ENCODE measurements around the gene TRIM28. TPM values are rescaled to one million over a fixed set of nuclear protein-coding genes. Genes with fewer than 3 reads are reported as not detected.

Gene TRIM28
- total RNA-seq, 1 donor from 2014 or later = 351 TPM

DNA sequence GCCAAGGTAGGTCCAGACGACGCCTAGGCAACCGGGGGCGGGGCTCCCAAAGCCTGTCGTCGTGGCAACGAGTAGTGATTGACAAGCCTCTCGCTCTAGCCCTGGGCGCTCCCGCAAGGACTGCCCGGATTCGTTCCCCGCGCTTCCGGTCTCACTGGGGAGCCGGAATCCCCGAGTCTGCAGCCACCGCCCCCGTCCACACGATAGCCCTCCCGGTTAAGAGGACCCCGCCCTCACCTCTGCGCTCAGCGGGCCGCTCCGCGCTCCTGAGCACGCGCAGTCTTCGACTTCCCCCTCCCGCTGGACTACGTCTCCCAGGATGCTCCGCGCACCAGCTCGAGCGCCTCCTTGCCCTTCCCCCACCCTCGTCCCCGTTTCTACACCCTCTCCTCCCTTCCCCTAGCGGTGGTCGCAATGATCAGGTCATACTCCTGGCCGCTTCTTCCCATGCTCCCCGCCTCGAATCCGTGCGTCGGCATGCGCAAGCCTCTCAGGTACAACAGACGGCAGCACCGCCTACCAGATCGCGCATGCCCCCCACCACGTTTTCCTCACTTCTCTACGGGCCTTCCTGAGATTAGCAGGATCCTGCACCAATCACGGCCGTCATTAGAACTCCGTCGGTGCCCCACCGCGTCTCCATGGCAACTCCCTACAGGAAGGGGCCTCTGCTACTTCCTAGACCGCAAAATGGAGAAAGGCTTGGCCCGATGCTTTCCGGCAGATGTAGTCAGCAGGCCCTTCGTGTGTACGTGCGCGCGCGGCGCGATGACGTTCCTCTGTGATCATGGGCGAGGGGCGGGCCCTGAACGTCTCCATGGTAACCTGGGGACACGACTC, 29.2 kb downstream of the TRIM28 start, which contains the start of gene MZF1:
Gene MZF1 (minus strand): TSS at position 518 of the 840 bp plus-strand sequence. CDS start 1,946 bp downstream, outside the sequence.
- Histone ChIP-seq H3K27ac (ENCODE audit: low read depth, low read length) (peak within 1 kb of the TSS; percentile 96), H3K4me2 (ENCODE audit: low read length) (peak within 1 kb of the TSS; percentile 97), H3K9ac (ENCODE audit: low read length) (peak within 1 kb of the TSS; percentile 95), H3K27me3 (ENCODE audit: insufficient read depth, low read length) (no peaks in the 10 kb centered on the region), H2AFZ (ENCODE audit: low read depth, low read length) (peak within 1 kb of the TSS; percentile 84), H3K4me1 (ENCODE audit: insufficient read depth, low read length) (peaks cover 20% of the 10 kb centered on the region), H4K20me1 (ENCODE audit: insufficient read depth, low read length) (peaks cover 3% of the 10 kb centered on the region), H3K4me3 (ENCODE audit: insufficient read depth, low read depth, low read length) (peak within 1 kb of the TSS; percentile 74), H3K9me3 (ENCODE audit: insufficient read depth, low read depth, low read length) (no peaks in the 10 kb centered on the region), H3K36me3 (ENCODE audit: insufficient read depth, low read length) (no peaks in the 10 kb centered on the region), H3K79me2 (ENCODE audit: insufficient read depth, low read length) (peaks cover 17% of the 10 kb centered on the region)
- Mint-ChIP-seq H3K27ac (ENCODE audit: unreplicated experiment) (peak within 1 kb of the TSS; percentile 100), H3K27me3 (ENCODE audit: low read depth, unreplicated experiment) (no peaks in the 10 kb centered on the region), H3K4me3 (ENCODE audit: unreplicated experiment) (peak within 1 kb of the TSS; percentile 98), H3K4me1 (ENCODE audit: low read depth, unreplicated experiment) (peaks cover 12% of the 10 kb centered on the region), H3K9me3 (ENCODE audit: unreplicated experiment) (no peaks in the 10 kb centered on the region), H3K36me3 (ENCODE audit: low read depth, unreplicated experiment) (peaks cover 7% of the 10 kb centered on the region)
- DNase-seq (ENCODE audit: low read depth) = peak; percentile 100
- TF ChIP-seq, protein P1, sequence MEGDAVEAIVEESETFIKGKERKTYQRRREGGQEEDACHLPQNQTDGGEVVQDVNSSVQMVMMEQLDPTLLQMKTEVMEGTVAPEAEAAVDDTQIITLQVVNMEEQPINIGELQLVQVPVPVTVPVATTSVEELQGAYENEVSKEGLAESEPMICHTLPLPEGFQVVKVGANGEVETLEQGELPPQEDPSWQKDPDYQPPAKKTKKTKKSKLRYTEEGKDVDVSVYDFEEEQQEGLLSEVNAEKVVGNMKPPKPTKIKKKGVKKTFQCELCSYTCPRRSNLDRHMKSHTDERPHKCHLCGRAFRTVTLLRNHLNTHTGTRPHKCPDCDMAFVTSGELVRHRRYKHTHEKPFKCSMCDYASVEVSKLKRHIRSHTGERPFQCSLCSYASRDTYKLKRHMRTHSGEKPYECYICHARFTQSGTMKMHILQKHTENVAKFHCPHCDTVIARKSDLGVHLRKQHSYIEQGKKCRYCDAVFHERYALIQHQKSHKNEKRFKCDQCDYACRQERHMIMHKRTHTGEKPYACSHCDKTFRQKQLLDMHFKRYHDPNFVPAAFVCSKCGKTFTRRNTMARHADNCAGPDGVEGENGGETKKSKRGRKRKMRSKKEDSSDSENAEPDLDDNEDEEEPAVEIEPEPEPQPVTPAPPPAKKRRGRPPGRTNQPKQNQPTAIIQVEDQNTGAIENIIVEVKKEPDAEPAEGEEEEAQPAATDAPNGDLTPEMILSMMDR (IDR thresholded peaks at IDR 0.05; ENCODE audit: insufficient read depth, low read depth, low read length) = no peak
- TF ChIP-seq EZH2 (IDR thresholded peaks at IDR 0.05; ENCODE audit: insufficient read depth, low read length) = no peak
- peak; percentile 65 for FAIRE-seq

DNA sequence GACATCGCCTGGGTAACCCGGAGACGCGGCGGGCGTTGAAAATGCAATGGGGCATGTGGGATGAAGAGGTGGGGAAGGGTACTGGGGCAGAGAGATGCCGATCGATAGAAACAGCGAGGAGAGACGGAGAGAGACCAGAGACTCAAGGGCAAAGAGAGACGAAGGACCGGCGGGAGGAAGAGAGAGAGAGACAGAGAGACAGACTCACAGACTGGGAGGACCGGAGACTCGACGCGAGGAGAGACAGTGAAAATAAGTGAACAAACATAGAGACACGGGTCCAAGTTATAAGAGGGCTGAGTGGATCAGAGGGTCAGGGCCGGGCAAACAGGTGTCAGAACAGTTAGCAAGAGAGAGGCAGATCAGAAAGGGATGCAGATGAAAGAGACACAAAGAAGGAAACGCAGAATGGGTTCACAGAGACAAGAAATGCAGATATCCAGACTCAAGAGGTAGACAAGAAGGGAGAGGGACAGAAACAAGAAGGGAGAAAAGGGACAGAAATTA, 29.8 kb downstream of the TRIM28 start:
- FAIRE-seq = no peak
- Mint-ChIP-seq H3K27me3 (ENCODE audit: low read depth, unreplicated experiment) (no peaks in the 10 kb centered on the region), H3K27ac (ENCODE audit: unreplicated experiment) (peak overlapping the region; percentile 100)

More for the DNA sequence above, 29.8 kb downstream of the TRIM28 start:
- Histone ChIP-seq H3K4me3 (ENCODE audit: insufficient read depth, low read depth, low read length) (peak overlapping the region; percentile 74), H3K9ac (ENCODE audit: low read length) (peak overlapping the region; percentile 95), H3K27me3 (ENCODE audit: insufficient read depth, low read length) (no peaks in the 10 kb centered on the region), H4K20me1 (ENCODE audit: insufficient read depth, low read length) (peaks cover 8% of the 10 kb centered on the region), H3K36me3 (ENCODE audit: insufficient read depth, low read length) (no peaks in the 10 kb centered on the region), H2AFZ (ENCODE audit: low read depth, low read length) (peak overlapping the region; percentile 76), H3K27ac (ENCODE audit: low read depth, low read length) (peak overlapping the region; percentile 96), H3K9me3 (ENCODE audit: insufficient read depth, low read depth, low read length) (no peaks in the 10 kb centered on the region), H3K4me2 (ENCODE audit: low read length) (peak overlapping the region; percentile 97), H3K79me2 (ENCODE audit: insufficient read depth, low read length) (peaks cover 24% of the 10 kb centered on the region), H3K4me1 (ENCODE audit: insufficient read depth, low read length) (peaks cover 20% of the 10 kb centered on the region)
- H3K9me3 Mint-ChIP-seq (ENCODE audit: unreplicated experiment) = no peaks in the 10 kb centered on the region
- H3K4me3 Mint-ChIP-seq (ENCODE audit: unreplicated experiment) = peak overlapping the region; percentile 98
- TF ChIP-seq, protein P1 (IDR thresholded peaks at IDR 0.05; ENCODE audit: insufficient read depth, low read depth, low read length) = no peak
- no peak for TF ChIP-seq EZH2 (IDR thresholded peaks at IDR 0.05; ENCODE audit: insufficient read depth, low read length)
- peaks cover 12% of the 10 kb centered on the region for H3K4me1 Mint-ChIP-seq (ENCODE audit: low read depth, unreplicated experiment)
- peaks cover 8% of the 10 kb centered on the region for H3K36me3 Mint-ChIP-seq (ENCODE audit: low read depth, unreplicated experiment)
- DNase-seq (ENCODE audit: low read depth) = no peak
